GM18507 (cell line): Measurements from ENCODE around the gene TIMM22.
"Not testable (repeated sequence)": the region's sequence is repeated elsewhere in the genome, so short reads cannot be mapped to it uniquely, and the experiment has no call there.

Experiments used
- DNase-seq: peaks from one replicate; pipeline ENCODE4 v3.0.0; 2011; ENCODE audit warnings: low read depth; ENCODE audit not compliant: insufficient read length; ENCODE audit errors: extremely low spot score
- FAIRE-seq: peaks from 2 replicates; lab custom pipeline; 2011; peaks lifted over from hg19 to GRCh38; lab: Jason Lieb, UNC

The TIMM22 gene

DNA sequence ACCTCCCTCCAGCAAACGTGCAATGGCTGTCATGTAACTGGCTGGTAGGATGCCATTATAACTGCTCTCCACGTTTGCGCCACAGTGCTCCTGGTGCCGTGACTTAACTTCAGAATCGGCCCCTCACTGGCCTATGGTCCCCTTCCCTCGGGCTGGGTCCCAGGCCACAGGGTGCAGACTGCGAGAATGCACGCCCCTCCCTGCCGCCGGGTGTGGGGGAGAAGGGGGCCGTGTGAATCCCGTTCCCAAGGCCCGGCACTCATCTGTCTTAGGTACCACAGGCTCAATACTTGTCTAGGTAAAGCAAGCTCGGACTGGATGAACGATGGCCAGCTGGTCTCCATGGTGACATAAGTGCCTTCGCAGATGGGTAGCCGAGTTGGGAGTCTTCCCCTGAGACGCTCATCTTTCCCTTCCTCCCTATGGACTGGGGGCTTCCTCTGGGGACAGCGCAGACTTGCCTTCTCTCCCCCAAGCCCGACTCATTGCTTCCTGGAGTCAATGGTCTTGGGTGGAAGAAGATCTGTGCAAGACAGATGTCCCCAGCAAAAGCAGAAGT lies 37.8 kb downstream of the TIMM22 start:
- no peak for FAIRE-seq
- no peak for DNase-seq

DNA sequence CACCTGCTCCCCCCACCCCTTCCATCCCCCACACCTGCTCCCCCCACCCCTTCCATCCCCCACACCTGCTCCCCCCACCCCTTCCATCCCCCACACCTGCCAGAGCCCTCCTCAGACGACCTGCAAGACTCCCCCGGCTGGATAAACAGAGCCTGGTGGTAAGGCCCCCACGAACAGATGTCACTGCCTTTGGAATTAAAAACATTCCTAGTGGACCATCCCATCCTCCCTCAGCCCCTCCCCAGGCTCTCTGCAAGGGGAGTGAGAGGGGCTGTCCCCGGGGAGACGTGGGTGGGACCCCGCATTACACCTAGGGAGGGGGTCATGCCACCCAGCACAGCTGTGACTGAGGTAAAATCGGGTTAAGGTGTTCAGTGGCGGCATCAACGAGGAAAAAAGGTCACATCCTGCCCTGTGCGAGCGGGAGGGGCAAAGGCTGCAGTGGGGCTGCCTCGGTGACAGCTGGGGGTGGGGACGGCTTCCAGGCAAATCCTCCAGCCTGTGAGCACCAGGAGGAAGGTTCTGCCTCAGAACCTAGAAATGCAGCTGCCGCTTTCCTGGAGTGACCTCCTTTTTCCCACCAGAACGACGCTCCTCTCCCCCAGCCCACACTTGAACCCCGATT lies 38.7 kb downstream of the TIMM22 start:
- DNase-seq (no peak), FAIRE-seq (no peak)

GRCh38 chr17:1036171-1036844 lies 39.4 kb downstream of the TIMM22 start:
- no peak for DNase-seq
- no peak for FAIRE-seq

GRCh38 chr17:1036845-1037237 lies 39.9 kb downstream of the TIMM22 start:
- FAIRE-seq: no peak
- DNase-seq: no peak

DNA sequence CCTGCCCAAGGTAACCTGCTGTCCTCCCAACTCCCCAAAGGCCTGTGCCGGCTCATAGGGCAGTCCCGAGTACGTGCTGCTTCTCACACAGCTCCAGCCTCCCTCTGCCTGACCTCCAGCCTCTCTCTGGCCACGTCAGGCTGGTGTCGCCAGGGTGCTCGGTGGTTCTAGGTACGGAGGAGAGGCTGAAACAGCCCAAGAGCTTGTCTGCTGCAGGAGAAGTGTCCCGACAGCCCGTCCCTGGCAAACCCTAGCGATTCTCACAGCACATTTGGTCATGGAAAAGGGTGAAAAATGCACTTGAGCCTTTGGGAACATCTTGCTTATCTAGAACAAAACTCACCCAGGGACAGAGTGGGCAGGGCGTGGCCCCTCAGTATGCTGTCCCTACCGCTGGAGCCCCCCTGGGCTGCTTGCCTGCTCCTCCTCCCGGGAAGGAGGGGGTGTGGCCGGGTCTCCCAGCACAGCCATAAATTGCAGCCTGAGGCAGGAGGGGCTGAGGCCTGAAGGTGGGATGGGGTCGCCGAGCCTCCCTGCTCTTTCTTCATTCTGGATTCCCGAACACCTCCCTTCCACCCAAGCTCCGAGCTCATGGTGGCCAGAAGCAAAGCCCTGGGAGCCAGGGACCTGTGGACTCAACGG lies 40.4 kb downstream of the TIMM22 start:
- FAIRE-seq (no peak), DNase-seq (no peak)

GRCh38 chr17:1038459-1039122 lies 41.7 kb downstream of the TIMM22 start:
- no peak for FAIRE-seq
- DNase-seq: no peak

DNA sequence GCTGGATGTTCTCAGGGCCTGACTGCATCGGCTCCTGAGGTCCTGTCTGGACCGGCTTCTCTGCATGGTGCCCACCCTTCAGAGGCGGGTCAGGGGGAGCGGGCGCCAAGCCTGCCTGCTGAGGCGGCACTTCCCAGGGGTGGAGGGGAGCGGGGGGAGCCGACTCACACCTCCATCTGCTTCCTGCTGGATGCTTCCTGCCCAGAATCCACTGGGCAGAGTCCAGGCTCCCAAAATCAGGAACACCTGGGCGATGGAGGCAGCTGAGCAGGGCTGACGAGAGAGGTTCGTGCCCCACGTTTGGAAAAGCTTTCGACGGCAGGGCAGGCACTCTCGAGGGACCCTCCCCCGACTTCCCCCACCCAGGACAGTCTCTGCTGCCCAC lies 42.2 kb downstream of the TIMM22 start:
- FAIRE-seq: no peak
- no peak for DNase-seq

DNA sequence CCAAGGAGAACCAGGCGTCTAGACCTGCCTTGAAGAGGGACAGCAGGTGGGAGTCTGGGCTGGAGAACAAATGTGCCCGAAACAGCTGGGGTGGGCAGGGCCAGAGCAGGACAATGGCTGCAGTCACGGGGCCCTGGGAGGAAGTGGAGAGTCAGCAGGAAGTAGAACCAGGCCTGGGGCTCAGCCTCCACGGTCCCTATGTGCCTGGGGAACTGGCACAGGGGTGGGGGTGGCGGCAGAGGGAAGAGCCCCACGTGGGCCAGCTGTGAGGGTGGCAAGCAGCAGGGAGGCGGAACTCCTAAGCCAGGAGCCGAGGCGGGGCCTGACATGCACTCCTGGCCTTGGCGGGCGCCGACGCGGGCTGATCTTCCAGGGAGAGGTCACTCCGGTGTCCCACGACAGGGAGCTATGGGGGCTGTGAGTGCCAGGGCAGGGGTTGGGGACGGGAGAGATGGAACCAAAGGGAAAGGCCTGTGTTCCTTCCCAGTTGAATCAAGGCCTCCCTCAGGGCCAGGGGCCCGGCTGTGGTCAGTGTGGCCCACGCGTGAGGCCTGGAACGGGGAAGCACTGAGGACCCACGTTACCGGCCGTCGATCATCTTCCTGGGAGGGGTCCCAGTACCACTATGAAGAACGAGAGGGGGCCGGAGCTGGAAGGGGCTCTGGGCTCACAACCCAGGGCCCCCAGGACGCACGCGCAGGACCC lies 42.7 kb downstream of the TIMM22 start:
- DNase-seq: no peak
- no peak for FAIRE-seq

DNA sequence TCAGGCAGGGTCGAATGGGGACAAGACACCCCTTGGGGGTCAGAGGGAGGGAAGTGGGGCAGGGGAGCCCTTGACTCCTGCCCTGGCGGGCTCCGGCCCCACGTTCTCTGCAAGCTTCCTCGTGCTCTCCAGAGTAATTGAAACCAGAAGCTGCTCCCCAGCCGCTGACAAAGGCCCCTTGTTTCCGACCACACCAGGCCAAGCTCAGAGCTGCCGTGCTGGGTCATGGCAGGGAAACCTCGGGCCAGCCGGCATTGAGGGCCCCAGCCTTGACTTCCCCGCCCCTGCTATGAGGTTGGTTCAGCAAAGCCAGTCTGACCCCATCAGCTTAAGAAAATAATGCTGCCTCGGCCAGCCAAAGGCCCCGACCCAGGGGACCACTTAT lies 43.3 kb downstream of the TIMM22 start:
- FAIRE-seq: no peak
- no peak for DNase-seq

DNA sequence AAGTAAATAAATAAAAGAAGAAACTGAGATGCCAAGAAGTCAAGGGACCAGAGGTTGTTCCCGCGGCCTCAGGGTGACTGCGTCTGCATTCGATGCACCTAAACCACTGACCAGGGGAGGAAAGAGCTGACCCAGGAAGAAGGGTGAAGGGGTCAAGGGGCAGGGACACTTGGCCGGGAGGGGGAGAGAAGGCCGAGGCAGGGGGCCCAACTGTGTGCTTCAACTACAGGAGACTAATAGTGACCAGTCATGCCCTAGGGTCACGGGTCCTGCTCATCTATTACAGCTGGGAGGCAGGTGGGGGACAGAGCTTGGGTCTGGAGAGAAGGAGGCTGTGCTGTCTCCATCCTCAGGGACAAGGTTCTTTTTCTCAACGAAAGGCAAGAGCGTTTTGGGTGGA lies 44.8 kb downstream of the TIMM22 start:
- FAIRE-seq: no peak
- DNase-seq: no peak

DNA sequence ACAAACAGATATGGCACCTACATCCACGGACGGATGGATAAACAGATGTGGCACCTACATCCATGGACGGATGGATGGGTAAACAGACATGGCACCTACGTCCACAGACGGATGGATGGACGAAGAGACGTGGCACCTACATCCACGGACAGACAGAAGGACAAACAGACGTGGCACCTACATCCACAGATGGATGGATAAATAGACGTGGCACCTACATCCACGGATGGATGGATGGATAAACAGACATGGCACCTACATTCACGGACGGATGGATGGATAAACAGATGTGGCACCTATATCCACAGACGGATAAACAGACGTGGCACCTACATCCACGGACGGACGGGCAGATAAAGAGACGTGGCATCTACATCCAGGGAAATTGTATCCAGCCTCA lies 45.6 kb downstream of the TIMM22 start:
- no peak for FAIRE-seq

GRCh38 chr17:1043601-1044251 lies 46.8 kb downstream of the TIMM22 start:
- FAIRE-seq: no peak
- no peak for DNase-seq

More for the DNA sequence above, 45.6 kb downstream of the TIMM22 start:
- DNase-seq: no peak

GRCh38 chr17:1044387-1045009 lies 47.6 kb downstream of the TIMM22 start:
- FAIRE-seq, DNase-seq: not testable (repeated sequence)

GRCh38 chr17:1045456-1045855 lies 48.5 kb downstream of the TIMM22 start:
- no peak for FAIRE-seq
- no peak for DNase-seq

DNA sequence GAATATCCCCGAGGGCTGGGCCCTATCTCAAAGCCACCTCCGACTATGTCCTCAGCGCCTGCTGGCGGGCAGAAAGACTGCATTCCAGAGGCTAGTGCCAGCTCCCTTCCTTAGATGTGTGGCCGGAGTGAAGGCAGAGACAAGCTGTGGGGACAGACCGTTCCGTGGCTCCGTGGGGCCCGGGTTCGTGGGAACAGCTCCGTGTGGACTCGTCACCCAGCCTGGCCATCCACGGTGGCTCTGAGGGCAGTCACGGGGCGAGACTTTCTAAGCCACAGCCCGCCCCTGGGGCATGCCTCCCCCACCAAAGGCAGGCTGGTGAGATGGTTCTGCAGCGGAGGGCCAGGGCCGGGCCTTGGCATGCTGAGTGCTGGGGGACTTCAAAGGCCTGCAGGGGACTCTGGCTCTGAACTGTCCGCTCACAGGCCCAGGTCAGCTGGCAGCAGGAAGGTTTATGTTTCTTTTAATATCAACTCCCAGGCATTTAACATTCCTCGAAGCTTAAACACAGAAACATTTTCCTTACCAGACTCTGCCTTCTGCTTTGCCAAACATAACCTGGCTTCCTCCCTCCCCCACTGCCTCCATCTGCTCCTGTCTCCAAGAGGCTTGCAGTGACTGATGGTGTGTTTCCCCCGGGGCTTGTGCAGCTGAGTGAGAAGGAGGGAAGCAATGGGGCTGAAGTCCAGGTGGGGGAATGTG lies 50.4 kb downstream of the TIMM22 start:
- no peak for FAIRE-seq
- no peak for DNase-seq

DNA sequence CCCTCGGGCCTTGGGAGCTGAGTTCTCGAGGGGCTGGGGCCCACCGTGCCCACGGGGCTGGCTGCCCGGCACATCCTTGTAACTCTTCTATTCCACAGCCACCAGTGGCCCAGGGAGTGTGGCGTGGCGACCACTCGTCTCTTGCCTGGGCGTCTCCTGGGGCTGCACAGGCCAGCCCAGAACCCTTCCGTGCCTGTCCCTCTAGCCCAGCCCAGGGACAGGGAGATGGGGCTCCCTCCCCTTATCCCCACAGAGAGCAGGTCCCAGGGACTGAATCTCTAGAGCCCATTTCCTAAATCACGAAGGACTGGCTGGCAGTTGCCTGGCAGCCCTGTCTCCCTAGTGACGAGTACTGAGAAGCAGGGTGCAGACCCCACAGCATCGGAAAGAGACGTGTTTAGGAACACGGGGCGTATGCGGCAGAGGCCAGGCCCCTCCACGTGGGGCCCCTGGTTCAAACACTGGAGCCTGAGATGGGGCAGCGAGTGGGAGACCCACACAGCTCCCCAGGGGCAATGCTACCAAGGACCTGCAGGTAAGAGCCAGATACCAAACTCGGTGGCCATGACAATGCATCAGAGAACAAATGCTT lies 51.0 kb downstream of the TIMM22 start:
- DNase-seq (no peak), FAIRE-seq (no peak)

GRCh38 chr17:1048516-1049115 lies 51.7 kb downstream of the TIMM22 start:
- FAIRE-seq, DNase-seq: not testable (repeated sequence)
